Measurements from ENCODE around the gene USP3. TPM values are rescaled to one million over a fixed set of nuclear protein-coding genes. Genes with fewer than 3 reads are reported as not detected.
A peak's percentile ranks its signal among the peaks of the same experiment; 100 is the strongest.

Gene USP3
- polyA plus RNA-seq, 1 of the 3 experiments (the other 2 are of a cell fraction): 9.3 TPM

DNA sequence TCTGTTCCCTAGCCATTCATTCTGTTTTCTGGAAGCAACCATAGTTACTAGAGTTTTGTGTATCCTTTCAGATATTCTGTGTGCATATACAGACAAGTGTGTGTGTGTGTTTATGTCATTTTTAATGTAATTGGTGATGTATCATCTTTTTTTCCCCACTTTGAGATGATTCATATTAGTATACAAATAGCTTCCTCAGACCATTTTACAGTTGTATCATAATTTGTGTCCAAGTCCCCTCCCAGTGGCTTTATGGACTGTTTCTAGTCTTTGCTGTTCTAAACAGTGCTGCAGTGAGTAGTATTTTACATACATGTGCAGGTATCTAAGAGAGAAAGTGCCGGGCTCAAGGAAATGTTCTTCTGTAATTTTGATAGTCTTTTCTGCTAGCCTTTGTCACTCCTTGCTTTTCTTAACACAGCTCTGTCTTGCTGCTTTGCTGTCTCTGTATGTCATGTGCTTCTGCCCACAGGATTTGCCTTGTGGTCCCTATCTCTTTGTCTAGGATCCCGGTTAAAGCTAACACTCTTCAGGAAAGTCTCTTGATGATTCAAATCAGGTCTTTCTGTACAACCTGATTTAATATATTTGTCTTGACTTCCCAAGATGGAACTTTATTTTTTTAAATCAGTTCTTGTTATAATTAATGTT lies 61.3 kb downstream of the USP3 start:
- WGBS (ENCODE audit: low lambda C conversion rate): 82% methylated on average over 2 of the region's 2 CpGs
- H3K79me2 ChIP-seq (ENCODE audit: insufficient read depth): no peaks in the 10 kb centered on the region; the same call in 1 of the 2 replicates
- TF ChIP-seq, protein P1, sequence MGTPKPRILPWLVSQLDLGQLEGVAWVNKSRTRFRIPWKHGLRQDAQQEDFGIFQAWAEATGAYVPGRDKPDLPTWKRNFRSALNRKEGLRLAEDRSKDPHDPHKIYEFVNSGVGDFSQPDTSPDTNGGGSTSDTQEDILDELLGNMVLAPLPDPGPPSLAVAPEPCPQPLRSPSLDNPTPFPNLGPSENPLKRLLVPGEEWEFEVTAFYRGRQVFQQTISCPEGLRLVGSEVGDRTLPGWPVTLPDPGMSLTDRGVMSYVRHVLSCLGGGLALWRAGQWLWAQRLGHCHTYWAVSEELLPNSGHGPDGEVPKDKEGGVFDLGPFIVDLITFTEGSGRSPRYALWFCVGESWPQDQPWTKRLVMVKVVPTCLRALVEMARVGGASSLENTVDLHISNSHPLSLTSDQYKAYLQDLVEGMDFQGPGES (IDR thresholded peaks at IDR 0.05; ENCODE audit: low read depth, low read length): no peak
- TF ChIP-seq EZH2phosphoT487 (IDR thresholded peaks at IDR 0.05; ENCODE audit: borderline replicate concordance, low read depth): no peak
- peak overlapping the region in 1 of 2 experiments; percentile 27; a peak in 2 of 4 replicates for H3K27ac ChIP-seq (ENCODE audit: low read depth in 2 of 2, low read length in 1 of 2)
- H3K27me3 ChIP-seq (ENCODE audit: insufficient read depth): no peaks in the 10 kb centered on the region
- no peak overlapping the region for H3K4me2 ChIP-seq
- no peaks in the 10 kb centered on the region for H3K9me2 ChIP-seq
- no peaks in the 10 kb centered on the region for H4K20me1 ChIP-seq (ENCODE audit: insufficient read depth)
- no peak for DNase-seq
- POLR2A ChIA-PET: no interaction called here
- no peak overlapping the region for H2AFZ ChIP-seq (ENCODE audit: low read depth)
- H3K9ac ChIP-seq: no peak overlapping the region
- H3K4me1 ChIP-seq (ENCODE audit: control insufficient read depth in 1 of 2, insufficient read depth in 2 of 2, low read depth in 1 of 2, low read length in 1 of 2): no peaks in the 10 kb centered on the region
- CTCF ChIA-PET: interaction anchor here (0.9 kb wide), 1 partner anchor 8 kb away, joined by 3 read pairs; no protein-coding TSS in a partner anchor
- H3K9me3 ChIP-seq: no peaks in the 10 kb centered on the region
- H3K36me3 ChIP-seq (replicated peaks in 1 of 2; ENCODE audit: control insufficient read depth in 1 of 2, insufficient read depth in 2 of 2, low read length in 1 of 2): peaks cover 61 to 68% of the 10 kb centered on the region in 2 experiments
- no peak overlapping the region for H3K4me3 ChIP-seq (ENCODE audit: low read depth in 2 of 2, low read length in 1 of 2)
- H3F3A ChIP-seq (replicated peaks; ENCODE audit: insufficient read depth): no peaks in the 10 kb centered on the region

DNA sequence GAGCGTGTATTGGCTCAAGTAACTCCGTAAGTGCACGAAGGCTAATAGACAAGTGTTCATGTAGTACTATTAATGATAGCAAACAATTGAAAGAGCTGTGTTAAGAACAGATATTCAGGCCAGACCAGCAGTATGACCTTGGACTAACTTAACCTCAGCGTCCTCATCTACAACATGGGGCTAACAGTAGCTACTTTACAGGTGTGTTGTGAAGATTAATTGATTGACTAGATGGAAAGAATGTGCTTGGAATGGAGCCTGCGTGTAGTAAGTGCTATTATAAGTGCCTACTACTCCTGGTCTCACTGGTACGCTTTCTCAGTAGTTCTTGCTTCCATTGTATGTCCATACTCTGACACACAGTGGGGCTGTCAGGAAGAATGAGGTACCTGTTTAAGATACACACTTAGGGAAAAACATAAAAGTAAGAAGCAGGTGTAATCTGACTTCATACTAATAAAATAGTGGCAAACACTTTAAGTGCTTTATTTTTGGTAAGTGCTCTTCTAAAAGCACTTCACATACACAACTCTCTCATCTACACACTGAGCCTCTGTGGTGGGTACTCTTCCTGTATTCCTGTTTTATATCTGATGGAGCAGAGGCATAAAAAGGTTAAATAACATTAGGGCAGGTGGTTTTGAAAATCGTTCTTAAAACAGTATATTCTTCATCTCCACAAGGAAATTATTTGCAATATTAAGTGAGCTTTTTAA lies 68.5 kb downstream of the USP3 start:
- H4K20me1 ChIP-seq (ENCODE audit: insufficient read depth): no peaks in the 10 kb centered on the region
- CTCF ChIA-PET: interaction anchor here (0.9 to 2.0 kb wide), 5 partner anchors 14 to 76 kb away, joined by 3 to 5 read pairs (median 4); no protein-coding TSS in a partner anchor

More for the DNA sequence above, 68.5 kb downstream of the USP3 start:
- 82% methylated on average over 7 of the region's 7 CpGs for WGBS (ENCODE audit: low lambda C conversion rate)
- Histone ChIP-seq H3K4me2 (no peak overlapping the region), H3K9ac (no peak overlapping the region), H3K9me2 (no peaks in the 10 kb centered on the region), H3K27ac (ENCODE audit: low read depth in 2 of 2, low read length in 1 of 2) (no peak overlapping the region), H3K4me3 (ENCODE audit: low read depth in 2 of 2, low read length in 1 of 2) (no peak overlapping the region), H3K4me1 (ENCODE audit: control insufficient read depth in 1 of 2, insufficient read depth in 2 of 2, low read depth in 1 of 2, low read length in 1 of 2) (peaks cover 0 to 3% of the 10 kb centered on the region in 2 experiments; a peak in 3 of 4 replicates), H3K79me2 (ENCODE audit: insufficient read depth) (no peaks in the 10 kb centered on the region; the same call in 1 of the 2 replicates), H3F3A (replicated peaks; ENCODE audit: insufficient read depth) (peaks cover 5% of the 10 kb centered on the region), H3K9me3 (no peaks in the 10 kb centered on the region), H3K36me3 (replicated peaks in 1 of 2; ENCODE audit: control insufficient read depth in 1 of 2, insufficient read depth in 2 of 2, low read length in 1 of 2) (peaks cover 59 to 81% of the 10 kb centered on the region in 2 experiments), H3K27me3 (ENCODE audit: insufficient read depth) (no peaks in the 10 kb centered on the region), H2AFZ (ENCODE audit: low read depth) (no peak overlapping the region)
- TF ChIP-seq FOXM1 (IDR thresholded peaks at IDR 0.05; ENCODE audit: low read depth) (no peak), RAD21 (IDR thresholded peaks at IDR 0.05; ENCODE audit: low read length) (no peak), POLR2AphosphoS5 (IDR thresholded peaks at IDR 0.05; ENCODE audit: low read depth, low read length) (no peak), JUND (IDR thresholded peaks at IDR 0.05) (no peak)
- TF ChIP-seq, protein P1 (IDR thresholded peaks at IDR 0.05; ENCODE audit: low read depth, low read length): no peak
- DNase-seq: no peak
- POLR2A ChIA-PET: interaction anchor here (0.6 kb wide), 1 partner anchor 9 kb away, joined by 3 read pairs; no protein-coding TSS in a partner anchor

Data from SK-N-SH (cell line).